Measurements from ENCODE around the gene KCTD11. TPM values are rescaled to one million over a fixed set of nuclear protein-coding genes. Genes with fewer than 3 reads are reported as not detected.
A peak's percentile ranks its signal among the peaks of the same experiment; 100 is the strongest.
"Not testable (repeated sequence)": the region's sequence is repeated elsewhere in the genome, so short reads cannot be mapped to it uniquely, and the experiment has no call there.

The KCTD11 gene
- total RNA-seq, 1 donor: 6.9 TPM

DNA sequence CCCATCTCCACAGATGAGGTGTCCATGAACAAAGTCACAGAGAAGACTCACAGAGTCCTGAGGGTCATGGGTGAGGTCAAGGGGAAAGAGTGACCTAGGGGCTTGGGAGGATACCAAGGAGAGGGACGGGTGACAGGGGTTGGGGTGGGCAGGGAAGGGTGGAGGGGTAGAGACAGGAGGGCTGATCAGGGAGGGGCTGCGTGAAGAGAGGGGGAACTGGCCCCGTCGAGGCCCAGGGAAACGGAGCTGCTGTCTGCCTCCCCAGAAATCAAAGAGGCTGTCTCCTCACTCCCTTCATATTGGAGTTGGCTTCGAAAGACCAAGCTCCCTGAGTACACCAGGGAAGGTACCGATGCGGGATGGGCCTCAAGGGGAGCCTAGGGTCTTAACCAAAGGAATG is 3.6 kb downstream of the KCTD11 start:
- TF ChIP-seq, protein P1, sequence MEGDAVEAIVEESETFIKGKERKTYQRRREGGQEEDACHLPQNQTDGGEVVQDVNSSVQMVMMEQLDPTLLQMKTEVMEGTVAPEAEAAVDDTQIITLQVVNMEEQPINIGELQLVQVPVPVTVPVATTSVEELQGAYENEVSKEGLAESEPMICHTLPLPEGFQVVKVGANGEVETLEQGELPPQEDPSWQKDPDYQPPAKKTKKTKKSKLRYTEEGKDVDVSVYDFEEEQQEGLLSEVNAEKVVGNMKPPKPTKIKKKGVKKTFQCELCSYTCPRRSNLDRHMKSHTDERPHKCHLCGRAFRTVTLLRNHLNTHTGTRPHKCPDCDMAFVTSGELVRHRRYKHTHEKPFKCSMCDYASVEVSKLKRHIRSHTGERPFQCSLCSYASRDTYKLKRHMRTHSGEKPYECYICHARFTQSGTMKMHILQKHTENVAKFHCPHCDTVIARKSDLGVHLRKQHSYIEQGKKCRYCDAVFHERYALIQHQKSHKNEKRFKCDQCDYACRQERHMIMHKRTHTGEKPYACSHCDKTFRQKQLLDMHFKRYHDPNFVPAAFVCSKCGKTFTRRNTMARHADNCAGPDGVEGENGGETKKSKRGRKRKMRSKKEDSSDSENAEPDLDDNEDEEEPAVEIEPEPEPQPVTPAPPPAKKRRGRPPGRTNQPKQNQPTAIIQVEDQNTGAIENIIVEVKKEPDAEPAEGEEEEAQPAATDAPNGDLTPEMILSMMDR (IDR thresholded peaks at IDR 0.05; ENCODE audit: insufficient read depth, low read length): no peak
- no peak overlapping the region for H3K4me3 ChIP-seq (ENCODE audit: low read depth, low read length)
- DNase-seq (ENCODE audit: low read depth): no peak

DNA sequence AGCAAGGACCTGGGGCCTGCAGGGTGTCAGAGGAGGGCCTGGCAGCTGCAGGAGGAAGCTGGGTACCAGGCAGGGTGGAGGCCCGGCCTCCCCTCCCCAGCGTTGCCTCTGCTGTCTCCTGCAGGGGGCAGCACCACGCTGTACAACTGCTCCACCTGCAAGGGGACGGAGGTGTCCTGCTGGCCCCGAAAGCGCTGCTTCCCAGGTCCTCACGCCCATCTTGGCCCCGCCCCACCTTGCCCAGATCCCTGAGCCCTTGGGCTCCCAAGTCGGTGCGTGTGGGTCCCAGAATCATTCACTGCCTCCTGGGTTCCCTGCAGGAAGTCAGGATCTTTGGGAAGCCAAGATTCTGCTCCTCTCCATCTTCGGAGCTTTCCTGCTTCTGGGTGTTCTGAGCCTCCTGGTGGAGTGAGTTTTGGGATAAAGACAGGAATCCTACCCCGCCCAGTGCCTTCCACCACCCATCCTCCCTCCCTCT is 4.1 kb downstream of the KCTD11 start:
- TF ChIP-seq, protein P1 (IDR thresholded peaks at IDR 0.05; ENCODE audit: insufficient read depth, low read length): peak; percentile 84
- no peak overlapping the region for H3K4me3 ChIP-seq (ENCODE audit: low read depth, low read length)

DNA sequence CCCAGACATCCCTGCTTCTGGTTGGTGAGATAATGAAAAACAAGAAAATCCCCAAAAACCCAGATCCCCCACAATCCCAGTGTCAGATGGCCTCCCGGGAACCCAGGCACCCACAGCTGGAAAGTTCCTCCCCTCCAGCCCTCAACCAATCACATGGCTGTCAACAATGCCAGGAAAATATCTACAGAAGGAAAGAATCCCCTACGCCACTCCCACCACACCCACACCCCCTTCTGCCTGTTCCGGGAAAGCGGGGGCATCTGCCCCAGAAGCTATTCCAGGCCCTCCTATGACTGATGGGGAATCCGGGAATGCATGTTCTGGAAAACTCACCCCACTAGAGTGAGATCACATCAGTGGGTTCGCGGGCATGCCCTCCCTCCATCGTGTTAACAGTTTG is 4.8 kb downstream of the KCTD11 start:
- H3K4me3 ChIP-seq (ENCODE audit: low read depth, low read length): no peak overlapping the region
- TF ChIP-seq, protein P1 (IDR thresholded peaks at IDR 0.05; ENCODE audit: insufficient read depth, low read length): no peak
- DNase-seq (ENCODE audit: low read depth): no peak

More for the DNA sequence above, 4.1 kb downstream of the KCTD11 start:
- peak; percentile 66 for DNase-seq (ENCODE audit: low read depth)

DNA sequence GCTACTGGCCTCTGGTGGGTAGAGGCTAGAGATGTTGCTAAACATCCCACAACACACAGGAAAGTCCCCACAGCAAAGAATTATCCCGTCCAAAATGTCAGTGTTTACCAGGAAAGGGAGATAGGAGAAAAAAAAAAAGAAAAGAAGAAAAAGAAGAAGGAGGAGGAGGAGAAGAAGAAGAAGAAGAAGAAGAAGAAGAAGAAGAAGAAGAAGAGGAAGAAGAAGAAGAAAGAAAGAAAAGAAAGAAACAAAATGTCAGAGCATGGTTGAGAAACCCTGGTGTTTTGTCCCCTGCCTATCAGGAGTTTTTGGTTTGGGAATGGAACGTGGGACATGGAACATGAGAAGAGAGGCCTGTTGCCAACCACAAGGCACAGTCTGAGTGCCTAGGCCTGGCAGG is 5.4 kb downstream of the KCTD11 start:
- no peak for DNase-seq (ENCODE audit: low read depth)
- H3K4me3 ChIP-seq (ENCODE audit: low read depth, low read length): no peak overlapping the region
- TF ChIP-seq, protein P1 (IDR thresholded peaks at IDR 0.05; ENCODE audit: insufficient read depth, low read length): no peak

DNA sequence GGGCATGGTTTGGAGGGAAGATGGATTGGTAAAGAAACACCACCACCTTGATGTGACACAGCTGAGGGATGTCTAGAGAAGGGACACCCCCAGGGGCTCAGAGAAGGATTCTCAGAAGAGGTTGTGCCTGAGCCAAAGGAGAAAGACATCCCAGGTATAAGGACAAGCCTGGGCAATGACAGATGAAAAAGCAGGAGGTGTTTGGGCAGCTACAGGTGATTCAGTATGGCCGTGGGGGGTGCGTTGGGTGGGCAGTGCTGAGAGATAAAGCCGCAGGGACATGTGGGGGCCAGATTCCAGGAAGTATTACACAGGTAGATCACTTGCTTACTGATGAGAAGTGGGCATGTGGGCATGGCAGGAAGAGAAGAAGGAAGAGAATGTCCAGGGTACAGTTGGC is 9.9 kb downstream of the KCTD11 start:
- no peak overlapping the region for H3K4me3 ChIP-seq (ENCODE audit: low read depth, low read length)
- TF ChIP-seq, protein P1 (IDR thresholded peaks at IDR 0.05; ENCODE audit: insufficient read depth, low read length): no peak
- no peak for DNase-seq (ENCODE audit: low read depth)

DNA sequence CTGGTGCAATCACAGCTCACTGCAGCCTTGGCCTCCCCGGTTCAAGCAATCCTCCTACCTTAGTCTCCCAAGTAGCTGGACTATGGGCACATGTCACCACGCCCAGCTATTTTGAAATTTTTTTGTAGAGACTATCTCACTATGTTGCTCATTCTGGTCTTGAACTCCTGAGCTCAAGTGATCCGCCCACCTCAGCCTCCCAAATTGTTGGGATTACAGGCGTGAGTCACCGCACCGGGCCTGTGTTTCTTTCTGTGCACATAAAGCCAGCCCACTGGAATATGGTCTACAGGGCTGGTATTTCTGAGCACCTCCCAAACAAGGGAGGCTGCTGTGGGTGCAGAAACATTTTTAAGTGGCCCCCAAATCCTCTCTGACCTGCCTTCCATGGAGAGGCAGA is 11.3 kb downstream of the KCTD11 start:
- H3K4me3 ChIP-seq (ENCODE audit: low read depth, low read length): no peak overlapping the region
- DNase-seq (ENCODE audit: low read depth): no peak
- TF ChIP-seq, protein P1 (IDR thresholded peaks at IDR 0.05; ENCODE audit: insufficient read depth, low read length): no peak

DNA sequence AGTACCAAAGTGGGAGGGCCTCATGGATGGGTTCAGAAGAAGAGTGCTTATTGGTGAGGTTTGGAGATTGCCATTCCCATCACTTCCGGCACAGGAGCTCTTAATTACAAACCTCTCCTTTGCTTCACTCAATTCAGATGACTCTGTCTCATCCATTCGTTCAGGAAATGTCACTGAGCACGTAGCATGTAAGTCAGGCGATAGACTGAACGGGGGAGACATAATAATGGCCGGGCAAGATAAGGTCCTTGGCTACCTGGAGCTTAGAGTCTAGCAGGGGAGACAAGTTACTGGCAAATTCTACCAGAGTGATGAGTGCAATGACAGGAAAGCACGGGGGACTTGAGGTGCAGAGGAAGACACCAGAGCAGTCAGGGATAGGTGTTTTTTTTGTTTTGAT is 14.0 kb downstream of the KCTD11 start:
- H3K4me3 ChIP-seq (ENCODE audit: low read depth, low read length); DNase-seq (ENCODE audit: low read depth): not testable (repeated sequence)
